Measurements from ENCODE around the gene PLEKHA1.
A peak's percentile ranks its signal among the peaks of the same experiment; 100 is the strongest.

The PLEKHA1 gene

GRCh38 chr10:122374237-122374858, at the start of gene PLEKHA1:
TSS of gene PLEKHA1 (plus strand) at chr10:122374708. CDS start at chr10:122393201, 18,493 bp downstream.
- peak; percentile 80 for DNase-seq (ENCODE audit: low read depth)

- DNase-seq (ENCODE audit: low read depth), result no peak
These were observed 49.3 kb upstream of the PLEKHA1 start for GRCh38 chr10:122325235-122325634.

GRCh38 chr10:122326385-122326784, 48.1 kb upstream of the PLEKHA1 start:
- DNase-seq (ENCODE audit: low read depth), result no peak

- no peak for DNase-seq (ENCODE audit: low read depth)
These were observed 47.7 kb upstream of the PLEKHA1 start for GRCh38 chr10:122326806-122327205.

- no peak for DNase-seq (ENCODE audit: low read depth)
These were observed 47.0 kb upstream of the PLEKHA1 start for GRCh38 chr10:122327237-122328206.

GRCh38 chr10:122328676-122329075, 45.8 kb upstream of the PLEKHA1 start:
- no peak for DNase-seq (ENCODE audit: low read depth)

GRCh38 chr10:122329416-122329815, 45.1 kb upstream of the PLEKHA1 start:
- no peak for DNase-seq (ENCODE audit: low read depth)

- DNase-seq (ENCODE audit: low read depth), result no peak
These were observed 43.4 kb upstream of the PLEKHA1 start for GRCh38 chr10:122331100-122331499.

- DNase-seq (ENCODE audit: low read depth), result no peak
These were observed 42.7 kb upstream of the PLEKHA1 start for GRCh38 chr10:122331615-122332446.

GRCh38 chr10:122333037-122333436, 41.5 kb upstream of the PLEKHA1 start:
- DNase-seq (ENCODE audit: low read depth), result no peak

- no peak for DNase-seq (ENCODE audit: low read depth)
These were observed 38.2 kb upstream of the PLEKHA1 start for GRCh38 chr10:122336332-122336731.

- no peak for DNase-seq (ENCODE audit: low read depth)
These were observed 37.5 kb upstream of the PLEKHA1 start for GRCh38 chr10:122336961-122337360.

- DNase-seq (ENCODE audit: low read depth), result no peak
These were observed 35.7 kb upstream of the PLEKHA1 start for GRCh38 chr10:122338609-122339441.

- no peak for DNase-seq (ENCODE audit: low read depth)
These were observed 33.2 kb upstream of the PLEKHA1 start for GRCh38 chr10:122341141-122341810.

- peak; percentile 37 for DNase-seq (ENCODE audit: low read depth)
These were observed 32.0 kb upstream of the PLEKHA1 start for GRCh38 chr10:122342293-122343134.

- no peak for DNase-seq (ENCODE audit: low read depth)
These were observed 31.2 kb upstream of the PLEKHA1 start for GRCh38 chr10:122343135-122343800.

- DNase-seq (ENCODE audit: low read depth), result no peak
These were observed 30.6 kb upstream of the PLEKHA1 start for GRCh38 chr10:122343936-122344335.

- DNase-seq (ENCODE audit: low read depth), result no peak
These were observed 29.7 kb upstream of the PLEKHA1 start for GRCh38 chr10:122344741-122345258.

- no peak for DNase-seq (ENCODE audit: low read depth)
These were observed 28.1 kb upstream of the PLEKHA1 start for GRCh38 chr10:122346326-122346950.
